ENCODE data around the gene DNAJB12.

DNA sequence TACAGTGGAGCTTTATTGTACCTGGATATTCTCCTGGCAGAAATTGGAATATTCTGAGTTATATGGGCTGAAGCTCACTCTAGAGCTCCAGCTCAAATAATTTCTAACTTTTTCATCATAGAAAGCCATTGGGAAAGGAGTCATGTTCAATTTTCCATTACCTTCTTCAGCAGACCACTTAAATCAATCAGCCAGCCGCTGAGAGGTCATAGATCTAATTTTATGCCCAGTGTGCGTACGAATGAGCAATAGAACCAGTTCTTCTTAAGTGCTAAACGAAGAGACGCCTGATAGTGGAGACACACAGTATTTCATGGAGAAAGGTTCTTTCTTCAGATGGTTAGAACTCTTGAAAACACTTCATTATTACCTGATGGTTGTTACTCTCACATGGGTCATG lies 35.0 kb upstream of the DNAJB12 start:
- no peak for TF ChIP-seq POLR2A (IDR thresholded peaks at IDR 0.05)
- TF ChIP-seq, protein P1, sequence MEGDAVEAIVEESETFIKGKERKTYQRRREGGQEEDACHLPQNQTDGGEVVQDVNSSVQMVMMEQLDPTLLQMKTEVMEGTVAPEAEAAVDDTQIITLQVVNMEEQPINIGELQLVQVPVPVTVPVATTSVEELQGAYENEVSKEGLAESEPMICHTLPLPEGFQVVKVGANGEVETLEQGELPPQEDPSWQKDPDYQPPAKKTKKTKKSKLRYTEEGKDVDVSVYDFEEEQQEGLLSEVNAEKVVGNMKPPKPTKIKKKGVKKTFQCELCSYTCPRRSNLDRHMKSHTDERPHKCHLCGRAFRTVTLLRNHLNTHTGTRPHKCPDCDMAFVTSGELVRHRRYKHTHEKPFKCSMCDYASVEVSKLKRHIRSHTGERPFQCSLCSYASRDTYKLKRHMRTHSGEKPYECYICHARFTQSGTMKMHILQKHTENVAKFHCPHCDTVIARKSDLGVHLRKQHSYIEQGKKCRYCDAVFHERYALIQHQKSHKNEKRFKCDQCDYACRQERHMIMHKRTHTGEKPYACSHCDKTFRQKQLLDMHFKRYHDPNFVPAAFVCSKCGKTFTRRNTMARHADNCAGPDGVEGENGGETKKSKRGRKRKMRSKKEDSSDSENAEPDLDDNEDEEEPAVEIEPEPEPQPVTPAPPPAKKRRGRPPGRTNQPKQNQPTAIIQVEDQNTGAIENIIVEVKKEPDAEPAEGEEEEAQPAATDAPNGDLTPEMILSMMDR (IDR thresholded peaks at IDR 0.05) = no peak

All from testis (tissue), 2 donors.